NB4 (cell line): ENCODE results near the gene ADARB2.

Experiments used
- CTCF ChIP-seq: IDR thresholded peaks from one replicate; pipeline ENCODE4 v1.5.1; 2012; ENCODE audit warnings: low read depth, low read length
- POLR2A ChIP-seq: IDR thresholded peaks from 2 replicates; pipeline ENCODE4 v1.6.1; 2011; ENCODE audit warnings: mild to moderate bottlenecking; ENCODE audit not compliant: insufficient read length; ENCODE audit errors: extremely low read depth

GRCh38 chr10:1589257-1589656 is 148.1 kb downstream of the ADARB2 start:
- TF ChIP-seq CTCF (no peak), POLR2A (no peak)
